HG02885 (cell line): ENCODE results near the gene EEFSEC.

ENCODE experiments used
- ATAC-seq: cut with Tn5 transposase; IDR thresholded peaks from one replicate; pipeline ENCODE4 v1.9.1; 2021; ENCODE audit warnings: mild to moderate bottlenecking; ENCODE audit not compliant: unreplicated experiment, poor library complexity

Gene EEFSEC

GRCh38 chr3:128215290-128215689 is 62.0 kb downstream of the EEFSEC start:
- ATAC-seq = no peak

- ATAC-seq = no peak
Observed at GRCh38 chr3:128215800-128216495, 62.7 kb downstream of the EEFSEC start.

DNA sequence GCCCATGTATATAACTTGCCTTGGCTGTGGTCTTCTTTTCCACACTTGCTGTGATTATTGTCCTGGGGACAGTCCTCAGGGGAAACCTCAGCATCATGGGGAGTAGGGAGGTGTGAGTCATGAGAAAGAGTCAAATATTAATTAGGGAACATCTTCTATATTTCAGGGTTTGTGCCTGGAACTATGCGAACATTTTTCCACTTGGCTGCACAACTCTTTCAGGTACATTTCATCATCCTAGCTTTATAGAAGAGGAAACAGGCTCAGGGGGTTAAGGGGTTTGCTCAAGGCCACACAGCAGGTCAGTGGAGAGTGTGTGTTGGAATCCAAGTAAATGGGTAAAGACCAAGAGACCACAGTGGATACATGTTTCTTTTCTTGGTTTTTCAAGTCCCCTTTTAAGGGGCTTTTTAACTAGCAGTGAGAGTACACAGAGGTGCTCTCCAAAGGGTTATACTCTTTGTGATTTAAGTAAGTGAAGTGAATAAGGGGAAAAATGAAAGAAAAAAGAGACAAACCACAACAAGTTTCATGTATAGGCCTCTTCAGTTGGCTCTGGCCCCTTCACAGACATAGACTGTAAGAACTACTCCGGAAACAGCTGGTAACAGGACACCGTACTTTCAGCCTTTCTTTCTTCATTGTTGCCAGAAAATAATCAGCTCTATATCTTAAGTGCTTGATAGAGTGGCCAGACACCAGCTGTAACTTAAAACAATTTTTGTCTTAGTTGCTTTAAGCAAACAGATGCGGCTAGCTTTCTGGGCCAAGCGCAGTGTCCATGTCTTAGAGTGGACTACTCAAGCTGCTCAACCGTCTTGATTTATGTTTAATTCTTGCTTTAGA is 64.6 kb downstream of the EEFSEC start:
- ATAC-seq = no peak

- ATAC-seq = no peak
Observed at GRCh38 chr3:128218548-128219257, 65.4 kb downstream of the EEFSEC start.

DNA sequence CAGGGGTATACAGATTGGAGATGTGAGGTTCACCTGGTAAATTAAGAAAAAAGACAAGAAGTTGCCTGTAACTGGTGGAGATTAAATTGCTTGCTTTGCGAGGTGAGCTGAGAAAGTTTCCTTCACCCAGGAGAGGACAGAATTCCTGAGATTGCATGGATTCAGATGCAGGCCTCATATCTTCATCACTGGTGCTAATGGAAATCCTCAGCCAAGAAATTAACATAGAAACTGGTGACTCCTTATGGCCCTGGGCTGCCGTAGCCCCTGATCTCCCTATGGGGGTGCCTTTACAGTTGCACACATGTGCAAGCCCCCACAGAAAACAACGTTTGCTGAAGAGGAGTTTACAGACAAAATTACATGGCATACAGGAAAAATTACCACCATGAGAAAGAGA is 68.0 kb downstream of the EEFSEC start:
- no peak for ATAC-seq

DNA sequence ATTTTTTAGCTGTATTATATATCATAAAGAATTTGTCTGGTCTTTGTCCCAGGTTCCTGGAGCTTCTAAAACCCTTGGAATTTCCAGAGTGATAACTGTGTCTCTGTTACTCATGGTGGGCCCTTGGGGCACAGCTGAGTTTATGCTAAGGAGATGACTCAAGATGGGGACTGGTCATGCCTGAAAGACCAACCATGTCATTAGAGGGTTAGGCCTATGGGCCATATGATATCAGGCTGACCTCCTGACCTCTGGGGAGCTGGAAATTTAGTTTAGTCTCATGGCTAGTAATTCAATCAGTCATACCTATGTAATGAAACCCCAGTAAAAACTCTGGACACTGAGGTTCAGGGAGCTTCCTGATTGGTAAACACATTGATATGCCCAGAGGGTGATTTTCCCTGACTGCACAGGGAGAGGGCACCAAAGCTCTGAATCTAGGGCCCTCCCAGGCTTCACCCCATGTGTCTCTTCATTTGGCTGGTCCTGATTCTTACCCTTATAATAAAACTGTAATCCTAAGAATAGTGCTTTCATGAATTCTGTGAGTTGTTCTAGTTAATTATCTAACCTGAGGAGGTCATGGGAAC is 69.6 kb downstream of the EEFSEC start:
- no peak for ATAC-seq

DNA sequence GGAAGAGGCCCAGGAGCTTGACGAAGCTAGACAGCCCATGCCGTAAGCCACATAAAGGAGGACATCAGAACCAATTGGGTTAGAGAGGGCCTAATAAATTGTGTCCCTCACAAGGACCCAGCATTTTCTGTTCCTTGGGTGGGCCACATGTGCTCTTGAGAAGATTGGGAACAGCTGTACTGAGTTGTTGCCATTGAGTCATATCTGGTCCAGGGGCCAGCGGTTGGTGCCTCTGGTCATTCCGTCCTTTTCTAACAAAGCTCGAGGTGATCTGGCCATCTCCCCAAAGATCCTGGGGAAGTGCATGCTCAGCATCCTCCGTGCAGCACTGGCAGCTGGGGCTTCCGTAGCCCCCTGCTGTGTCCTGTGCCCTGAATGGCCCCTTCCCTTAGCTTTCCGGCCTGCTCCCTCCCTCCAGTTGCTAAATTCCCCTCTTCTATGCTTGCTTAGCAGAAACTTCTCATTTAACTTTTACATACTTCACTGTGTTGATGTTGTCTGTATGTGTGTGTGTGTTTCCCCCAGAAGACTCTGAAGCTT is 73.0 kb downstream of the EEFSEC start:
- ATAC-seq = no peak

GRCh38 chr3:128226795-128227395 is 73.6 kb downstream of the EEFSEC start:
- ATAC-seq = no peak

- no peak for ATAC-seq
Observed at GRCh38 chr3:128227507-128227906, 74.2 kb downstream of the EEFSEC start.

GRCh38 chr3:128228366-128228910 is 75.2 kb downstream of the EEFSEC start:
- ATAC-seq = no peak

GRCh38 chr3:128229106-128229857 is 76.0 kb downstream of the EEFSEC start:
- ATAC-seq = no peak

DNA sequence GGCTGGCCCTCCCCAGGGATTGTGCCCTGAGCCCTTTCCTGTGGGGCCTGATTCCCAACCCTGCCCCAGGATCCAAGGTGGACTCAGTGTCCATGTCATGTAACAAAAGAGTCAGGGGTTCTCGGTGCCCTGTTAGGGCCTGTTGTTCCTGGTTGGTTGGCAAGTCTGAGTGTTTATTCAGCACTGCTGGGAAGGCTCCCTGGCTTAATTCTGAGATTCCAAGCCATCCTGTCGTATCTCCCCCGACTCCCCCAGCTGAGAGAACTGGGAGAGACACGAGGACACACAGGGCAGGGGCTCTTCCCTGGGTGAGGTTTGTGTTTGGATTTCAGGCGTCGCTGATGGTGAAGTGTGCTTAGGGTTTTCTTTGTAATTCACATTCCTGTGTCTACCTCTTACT is 78.3 kb downstream of the EEFSEC start:
- ATAC-seq = no peak

DNA sequence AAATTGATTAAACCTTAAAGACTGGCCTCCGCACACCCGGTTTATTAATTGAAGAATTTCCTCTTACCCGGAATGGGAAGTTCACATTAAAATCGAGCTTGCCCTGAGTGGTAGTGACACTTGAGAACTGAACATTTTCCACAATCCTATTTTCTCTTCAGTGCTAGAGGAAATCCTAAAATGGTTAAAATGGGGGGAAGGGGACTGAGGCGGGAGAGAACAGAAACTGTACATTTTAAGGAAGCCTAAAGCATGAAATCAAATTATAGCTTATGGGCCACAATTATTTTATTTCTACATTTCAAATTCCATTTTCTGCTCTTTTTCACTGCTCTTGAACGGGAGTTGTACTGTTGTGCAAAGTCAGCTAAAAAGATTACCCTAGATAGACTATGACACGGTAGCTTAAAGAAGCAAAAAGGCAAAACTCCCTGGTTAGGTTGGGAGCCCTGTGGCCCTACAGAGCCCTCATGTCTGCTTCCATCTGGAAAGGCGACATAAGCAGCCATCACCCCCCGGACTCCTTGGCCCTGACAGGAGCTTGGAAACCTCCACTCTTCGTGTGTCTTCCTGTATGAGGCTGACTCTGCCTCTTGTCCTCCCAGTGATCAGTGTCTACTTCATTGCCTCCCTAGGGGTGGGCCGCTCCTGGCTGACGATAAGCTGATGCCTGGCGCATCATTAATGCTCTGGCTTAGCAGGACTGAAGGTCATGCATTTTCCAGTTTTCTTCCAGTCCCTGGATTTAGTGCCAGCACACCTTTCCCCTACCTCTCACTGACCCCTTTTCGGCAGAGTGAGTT is 79.3 kb downstream of the EEFSEC start:
- ATAC-seq = no peak

DNA sequence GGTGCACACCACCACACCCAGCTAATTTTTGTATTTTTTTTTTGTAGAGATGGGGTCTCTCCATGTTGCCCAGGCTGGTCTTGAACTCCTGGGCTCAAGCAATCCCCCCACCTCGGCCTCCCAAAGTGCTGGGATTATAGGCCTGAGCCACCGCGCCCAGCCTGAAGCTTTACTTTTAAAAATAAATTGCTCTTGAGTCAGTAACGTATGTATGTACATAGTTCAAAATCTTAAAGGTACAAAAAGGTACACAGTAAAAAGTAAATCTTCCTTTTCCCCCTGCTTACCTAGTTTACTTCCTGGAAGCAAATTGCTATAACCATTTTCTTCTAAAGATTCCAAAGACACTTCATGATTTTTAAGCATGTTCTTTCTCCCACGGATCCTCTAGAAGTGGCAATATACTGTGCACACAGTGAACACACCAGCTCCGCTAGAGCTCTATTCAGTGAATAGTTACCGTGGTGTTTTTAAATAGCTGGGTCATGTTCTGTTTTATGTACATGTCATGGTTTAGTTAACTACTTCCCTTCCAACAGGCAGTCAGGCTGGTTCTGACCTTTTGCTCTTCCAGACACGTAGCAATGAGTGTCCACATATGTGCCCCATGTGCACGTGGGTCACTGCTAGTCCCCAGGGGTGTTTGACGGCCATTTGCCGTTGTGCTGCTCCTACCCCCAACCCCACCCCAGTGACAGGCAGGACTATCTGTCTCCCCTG is 82.1 kb downstream of the EEFSEC start:
- ATAC-seq = no peak

GRCh38 chr3:128236657-128237056 is 83.4 kb downstream of the EEFSEC start:
- ATAC-seq = no peak

- ATAC-seq = no peak
Observed at GRCh38 chr3:128237348-128238183, 84.3 kb downstream of the EEFSEC start.

- no peak for ATAC-seq
Observed at GRCh38 chr3:128238184-128238489, 84.9 kb downstream of the EEFSEC start.
